ENCODE measurements around the gene SOBP. TPM values are rescaled to one million over a fixed set of nuclear protein-coding genes. Genes with fewer than 3 reads are reported as not detected.

Gene SOBP
- total RNA-seq, 6 donors from 2014 or later: 4.4 to 25.1 (median 12.4) TPM

- no peaks in the 10 kb centered on the region for H3K9me3 ChIP-seq
- no peaks in the 10 kb centered on the region for H3K4me1 ChIP-seq
- H3K4me3 ChIP-seq: no peak overlapping the region
- no peaks in the 10 kb centered on the region for H3K36me3 ChIP-seq
- WGBS, 2 donors: 89 to 96% methylated on average over 3 of the region's 3 CpGs
- ATAC-seq (ENCODE audit: low FRiP score in 2 of 2): no peak
- TF ChIP-seq POLR2AphosphoS5 (IDR thresholded peaks at IDR 0.05) (no peak), CTCF (IDR thresholded peaks at IDR 0.05) (no peak), EP300 (IDR thresholded peaks at IDR 0.05) (no peak), POLR2A (IDR thresholded peaks at IDR 0.05) (no peak)
- DNase-seq: no peak
- no peaks in the 10 kb centered on the region for H3K27me3 ChIP-seq
- no peak overlapping the region for H3K27ac ChIP-seq
These were observed 86.9 kb downstream of the SOBP start for GRCh38 chr6:107576852-107577251.

GRCh38 chr6:107578642-107579341 lies 88.9 kb downstream of the SOBP start:
- Histone ChIP-seq H3K27ac (no peak overlapping the region), H3K36me3 (no peaks in the 10 kb centered on the region), H3K4me3 (no peak overlapping the region), H3K4me1 (no peaks in the 10 kb centered on the region), H3K9me3 (no peaks in the 10 kb centered on the region), H3K27me3 (no peaks in the 10 kb centered on the region)
- TF ChIP-seq POLR2AphosphoS5 (IDR thresholded peaks at IDR 0.05) (no peak), POLR2A (IDR thresholded peaks at IDR 0.05) (no peak), CTCF (IDR thresholded peaks at IDR 0.05) (no peak), EP300 (IDR thresholded peaks at IDR 0.05) (no peak)
- ATAC-seq (ENCODE audit: low FRiP score in 2 of 2): no peak
- WGBS, 2 donors: 91% methylated on average over 6 of the region's 6 CpGs
- DNase-seq: no peak

- 92 to 95% methylated on average over 6 of the region's 6 CpGs for WGBS, 2 donors
- DNase-seq (no peak), ATAC-seq (ENCODE audit: low FRiP score in 2 of 2) (no peak)
- Histone ChIP-seq H3K9me3 (no peaks in the 10 kb centered on the region), H3K4me1 (no peaks in the 10 kb centered on the region), H3K4me3 (no peak overlapping the region), H3K27ac (no peak overlapping the region), H3K27me3 (no peaks in the 10 kb centered on the region), H3K36me3 (no peaks in the 10 kb centered on the region)
- TF ChIP-seq POLR2AphosphoS5 (IDR thresholded peaks at IDR 0.05): no peak
- TF ChIP-seq POLR2A (IDR thresholded peaks at IDR 0.05): no peak
- no peak for TF ChIP-seq EP300 (IDR thresholded peaks at IDR 0.05)
- no peak for TF ChIP-seq CTCF (IDR thresholded peaks at IDR 0.05)
These were observed 89.6 kb downstream of the SOBP start for GRCh38 chr6:107579456-107580056.

GRCh38 chr6:107582086-107582485 lies 92.2 kb downstream of the SOBP start:
- TF ChIP-seq CTCF (IDR thresholded peaks at IDR 0.05) (no peak), EP300 (IDR thresholded peaks at IDR 0.05) (no peak), POLR2AphosphoS5 (IDR thresholded peaks at IDR 0.05) (no peak), POLR2A (IDR thresholded peaks at IDR 0.05) (no peak)
- H3K9me3 ChIP-seq: no peaks in the 10 kb centered on the region
- H3K36me3 ChIP-seq: no peaks in the 10 kb centered on the region
- no peak overlapping the region for H3K4me3 ChIP-seq
- no peak overlapping the region for H3K27ac ChIP-seq
- no peak for ATAC-seq (ENCODE audit: low FRiP score in 2 of 2)
- no peak for DNase-seq
- no peaks in the 10 kb centered on the region for H3K27me3 ChIP-seq
- no peaks in the 10 kb centered on the region for H3K4me1 ChIP-seq

DNA sequence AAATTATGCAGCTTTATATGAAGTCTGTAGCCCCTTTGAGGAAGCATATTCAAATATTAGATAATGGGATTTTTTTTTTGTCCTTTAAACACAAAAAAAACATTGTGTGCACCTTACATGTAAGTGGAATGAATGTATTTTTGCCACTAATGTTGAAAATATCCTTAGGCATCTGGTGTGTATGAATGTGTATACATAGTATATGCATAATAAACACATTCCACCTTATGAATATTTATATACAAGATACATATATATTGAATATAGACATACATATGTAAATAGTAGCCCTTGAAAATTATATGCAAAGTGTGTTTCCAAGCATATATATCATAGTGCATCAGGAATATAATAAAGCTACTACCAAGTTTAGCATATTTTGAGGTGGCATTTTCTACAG lies 94.8 kb downstream of the SOBP start:
- TF ChIP-seq POLR2AphosphoS5 (IDR thresholded peaks at IDR 0.05) (no peak), POLR2A (IDR thresholded peaks at IDR 0.05) (no peak), EP300 (IDR thresholded peaks at IDR 0.05) (no peak), CTCF (IDR thresholded peaks at IDR 0.05) (no peak)
- ATAC-seq (ENCODE audit: low FRiP score in 2 of 2) (no peak), DNase-seq (no peak)
- H3K27ac ChIP-seq: no peak overlapping the region
- H3K4me1 ChIP-seq: peaks cover 0 to 4% (median 0%) of the 10 kb centered on the region in 4 donors
- H3K4me3 ChIP-seq: no peak overlapping the region
- no peaks in the 10 kb centered on the region for H3K27me3 ChIP-seq
- no peaks in the 10 kb centered on the region for H3K36me3 ChIP-seq
- H3K9me3 ChIP-seq: no peaks in the 10 kb centered on the region

Measured in upper lobe of left lung (tissue), 6 donors.